Mesothelial cell of epicardium (in vitro differentiated cells): ENCODE results near the gene HDAC4. TPM values are rescaled to one million over a fixed set of nuclear protein-coding genes. Genes with fewer than 3 reads are reported as not detected.

Source experiments
- DNase-seq, 2 experiments: peaks; one replicate each; pipeline ENCODE4 v3.0.0; 2021; ENCODE audit warnings: low spot score in 2 of 2; ENCODE audit not compliant: unreplicated experiment in 2 of 2
- H3K27ac Mint-ChIP-seq: 2 replicates; pipeline ENCODE4 v1.8.0; 2021; ENCODE audit warnings: mixed read lengths
- H3K27me3 Mint-ChIP-seq: 2 replicates; pipeline ENCODE4 v1.8.0; 2021; ENCODE audit warnings: low read depth, mixed read lengths
- H3K36me3 Mint-ChIP-seq: 2 replicates; pipeline ENCODE4 v1.8.0; 2021; ENCODE audit warnings: mixed read lengths
- H3K4me1 Mint-ChIP-seq: 2 replicates; pipeline ENCODE4 v1.8.0; 2021; ENCODE audit warnings: mixed read lengths
- H3K4me3 Mint-ChIP-seq: 2 replicates; pipeline ENCODE4 v1.8.0; 2021; ENCODE audit warnings: mild to moderate bottlenecking, moderate library complexity, mixed read lengths
- H3K9me3 Mint-ChIP-seq: 2 replicates; pipeline ENCODE4 v1.8.0; 2021; ENCODE audit warnings: mixed read lengths
- total RNA-seq: library from RNA; stranded (reverse); gene quantifications from 3 replicates; pipeline ENCODE4 v1.2.1, GENCODE V29; 2021
- TF ChIP-seq, protein P1 (sequence below): fragments of 200-600 bp; sonication (generic); IDR thresholded peaks from one replicate; pipeline ENCODE4 v1.5.0; 2021; ENCODE audit warnings: antibody characterized with exemption; ENCODE audit not compliant: unreplicated experiment

The HDAC4 gene
- total RNA-seq, 1 donor from 2014 or later, result 59.2 TPM

DNA sequence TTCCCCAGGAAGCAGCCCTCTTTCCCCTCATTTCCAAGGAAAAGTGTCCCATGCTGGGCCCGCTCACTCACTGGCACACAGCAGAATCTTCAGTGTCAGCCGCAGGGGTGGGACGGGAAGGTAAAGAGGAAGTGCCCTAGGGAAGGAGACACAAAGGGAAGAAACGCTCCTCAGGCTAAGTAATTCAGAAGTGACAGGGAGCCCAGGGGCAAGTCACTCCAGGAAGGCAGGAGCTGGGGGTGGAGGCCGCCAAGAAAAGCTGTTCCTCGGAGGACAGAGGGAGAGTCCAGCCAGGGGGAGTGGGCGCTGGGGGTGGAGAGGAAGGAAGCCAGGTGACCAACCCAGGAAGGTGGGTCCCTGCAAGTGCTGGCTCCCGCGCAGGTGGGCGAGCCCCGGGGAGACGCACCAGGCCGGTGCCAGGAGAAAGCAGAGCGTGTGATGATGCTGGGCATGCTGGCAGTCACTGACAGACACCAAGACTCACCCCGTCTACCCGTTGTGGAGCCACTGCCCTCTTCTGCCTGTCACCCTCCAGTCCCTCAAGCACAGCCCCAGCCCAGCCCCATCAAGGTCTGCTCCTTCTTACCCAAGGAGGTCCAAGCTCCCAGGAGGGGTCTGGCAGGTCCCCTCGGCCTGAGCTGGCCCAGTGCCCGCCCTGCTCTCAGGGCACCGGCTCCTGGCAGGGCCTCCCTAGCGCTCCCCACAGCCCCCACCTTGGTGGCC, 21.7 kb downstream of the HDAC4 start:
- Mint-ChIP-seq H3K27ac (no peak overlapping the region), H3K27me3 (no peaks in the 10 kb centered on the region), H3K4me1 (peaks cover 4% of the 10 kb centered on the region), H3K4me3 (no peak overlapping the region), H3K36me3 (peaks cover 3% of the 10 kb centered on the region), H3K9me3 (no peaks in the 10 kb centered on the region)
- TF ChIP-seq, protein P1, sequence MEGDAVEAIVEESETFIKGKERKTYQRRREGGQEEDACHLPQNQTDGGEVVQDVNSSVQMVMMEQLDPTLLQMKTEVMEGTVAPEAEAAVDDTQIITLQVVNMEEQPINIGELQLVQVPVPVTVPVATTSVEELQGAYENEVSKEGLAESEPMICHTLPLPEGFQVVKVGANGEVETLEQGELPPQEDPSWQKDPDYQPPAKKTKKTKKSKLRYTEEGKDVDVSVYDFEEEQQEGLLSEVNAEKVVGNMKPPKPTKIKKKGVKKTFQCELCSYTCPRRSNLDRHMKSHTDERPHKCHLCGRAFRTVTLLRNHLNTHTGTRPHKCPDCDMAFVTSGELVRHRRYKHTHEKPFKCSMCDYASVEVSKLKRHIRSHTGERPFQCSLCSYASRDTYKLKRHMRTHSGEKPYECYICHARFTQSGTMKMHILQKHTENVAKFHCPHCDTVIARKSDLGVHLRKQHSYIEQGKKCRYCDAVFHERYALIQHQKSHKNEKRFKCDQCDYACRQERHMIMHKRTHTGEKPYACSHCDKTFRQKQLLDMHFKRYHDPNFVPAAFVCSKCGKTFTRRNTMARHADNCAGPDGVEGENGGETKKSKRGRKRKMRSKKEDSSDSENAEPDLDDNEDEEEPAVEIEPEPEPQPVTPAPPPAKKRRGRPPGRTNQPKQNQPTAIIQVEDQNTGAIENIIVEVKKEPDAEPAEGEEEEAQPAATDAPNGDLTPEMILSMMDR, result no peak
- DNase-seq, result no peak

DNA sequence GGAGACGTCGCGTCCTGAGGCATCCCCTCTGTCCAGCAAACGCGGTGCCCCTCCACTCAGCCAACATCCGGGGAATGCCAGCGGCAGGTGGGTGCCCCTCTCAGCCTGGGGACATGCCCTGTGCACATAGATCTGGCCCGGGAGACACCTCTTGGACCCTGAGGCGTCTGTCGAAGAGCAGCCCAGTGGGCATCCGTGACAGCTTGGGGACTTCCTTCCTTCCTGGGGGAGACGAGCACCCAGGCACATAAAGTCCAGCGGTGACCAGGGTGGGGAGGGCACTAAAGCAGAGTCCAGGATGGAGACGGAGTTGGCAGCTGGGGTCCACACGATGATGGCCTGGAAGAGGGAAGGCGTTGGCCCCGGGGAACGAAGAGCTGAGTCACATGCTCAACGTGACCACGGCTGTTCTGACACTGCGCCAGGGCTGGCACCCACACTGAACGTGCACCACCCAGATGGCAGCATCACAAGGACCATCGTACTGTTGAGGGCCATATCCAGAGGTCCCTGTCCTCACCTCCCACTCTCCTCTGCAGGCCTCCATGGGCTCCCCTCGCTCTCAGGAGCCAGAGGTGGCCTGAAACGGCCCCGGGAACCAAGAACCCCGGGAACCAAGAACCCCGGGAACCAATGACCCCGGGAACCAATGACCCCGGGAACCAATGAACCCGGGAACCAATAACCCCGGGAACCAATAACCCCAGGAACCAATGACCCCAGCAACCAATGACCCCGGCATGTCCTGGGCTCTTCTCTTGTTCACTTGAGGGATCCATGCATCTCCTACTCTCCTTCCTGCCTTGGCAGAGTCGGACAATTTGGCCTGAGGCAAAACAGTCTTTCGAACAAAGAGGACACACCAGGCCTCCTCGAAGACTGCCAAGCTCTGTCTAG, 22.6 kb downstream of the HDAC4 start:
- Mint-ChIP-seq H3K36me3 (no peaks in the 10 kb centered on the region), H3K27me3 (no peaks in the 10 kb centered on the region), H3K4me3 (no peak overlapping the region), H3K9me3 (no peaks in the 10 kb centered on the region), H3K27ac (no peak overlapping the region), H3K4me1 (peaks cover 4% of the 10 kb centered on the region)
- TF ChIP-seq, protein P1, result no peak
- DNase-seq, result no peak

DNA sequence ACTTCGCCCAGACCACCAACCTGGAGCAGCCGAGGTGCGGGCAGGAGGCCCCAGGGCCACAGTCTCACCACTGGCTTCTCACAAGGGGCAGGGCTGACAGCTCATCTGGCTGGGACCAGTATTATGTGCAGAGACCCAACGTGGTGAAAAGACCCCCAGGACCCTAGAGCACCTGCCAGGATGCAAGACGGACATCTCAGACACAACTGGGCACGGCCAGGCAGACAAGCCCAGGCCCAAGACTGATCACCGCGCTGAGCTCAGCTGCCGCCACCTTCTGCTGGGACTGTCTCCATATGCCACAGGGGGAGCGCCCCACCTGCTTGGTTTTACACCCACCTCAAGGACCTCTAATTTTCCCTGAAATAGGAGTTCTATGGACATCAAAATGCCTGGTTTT, 23.2 kb downstream of the HDAC4 start:
- no peaks in the 10 kb centered on the region for H3K36me3 Mint-ChIP-seq

DNA sequence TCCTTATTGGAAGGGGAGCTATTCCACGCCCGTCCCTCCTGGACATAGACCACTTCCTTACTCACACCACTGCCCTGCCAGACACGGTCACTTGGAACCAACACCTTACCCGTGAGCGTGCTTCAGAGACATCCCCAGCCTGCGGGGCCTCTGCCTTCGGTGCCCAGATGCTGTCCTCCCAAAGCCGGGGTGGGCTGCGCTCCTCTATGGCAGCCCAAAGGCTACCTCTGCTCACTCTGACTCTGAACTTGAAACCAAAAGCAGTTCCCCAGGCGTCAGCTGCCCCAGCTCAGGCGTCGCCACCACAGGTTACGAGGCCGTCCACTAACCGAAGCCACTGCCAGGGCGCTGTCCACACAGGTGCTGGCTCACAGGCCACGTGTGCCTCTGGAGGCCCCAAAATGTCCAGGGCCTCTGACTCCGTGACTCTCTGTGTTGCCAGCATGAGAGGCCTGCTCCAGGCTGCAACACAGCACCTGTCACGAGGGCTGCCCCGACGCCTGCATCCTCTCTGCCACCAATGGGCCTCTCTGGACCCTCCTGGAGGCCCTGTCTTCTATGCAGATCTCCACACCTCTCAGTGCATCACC, 23.8 kb downstream of the HDAC4 start:
- Mint-ChIP-seq H3K9me3 (no peaks in the 10 kb centered on the region), H3K4me1 (peaks cover 4% of the 10 kb centered on the region), H3K4me3 (no peak overlapping the region), H3K36me3 (no peaks in the 10 kb centered on the region), H3K27me3 (no peaks in the 10 kb centered on the region), H3K27ac (no peak overlapping the region)
- DNase-seq, result no peak
- TF ChIP-seq, protein P1, result no peak

More for the DNA sequence above, 23.2 kb downstream of the HDAC4 start:
- Mint-ChIP-seq H3K9me3 (no peaks in the 10 kb centered on the region), H3K27me3 (no peaks in the 10 kb centered on the region), H3K4me1 (peaks cover 4% of the 10 kb centered on the region), H3K4me3 (no peak overlapping the region), H3K27ac (no peak overlapping the region)
- DNase-seq, result no peak
- TF ChIP-seq, protein P1, result no peak

DNA sequence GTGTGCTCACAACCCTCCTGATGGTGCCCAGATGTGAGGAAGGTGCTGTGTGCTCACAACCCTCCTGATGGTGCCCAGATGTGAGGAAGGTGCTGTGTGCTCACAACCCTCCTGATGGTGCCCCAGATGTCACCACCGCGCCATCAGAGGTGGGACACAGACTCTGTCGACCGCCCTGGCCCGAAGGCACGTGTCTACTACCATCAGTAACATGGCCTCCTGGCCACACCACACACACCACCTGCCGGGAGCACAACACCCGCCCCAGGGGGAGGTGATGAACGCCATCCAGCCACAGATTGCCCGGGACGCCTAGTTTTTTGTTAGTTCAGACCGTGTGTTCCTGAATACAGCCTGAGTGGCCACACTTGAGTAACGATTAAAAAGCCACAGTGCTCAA, 24.5 kb downstream of the HDAC4 start:
- H3K4me3 Mint-ChIP-seq, result no peak overlapping the region
- H3K27me3 Mint-ChIP-seq, result no peaks in the 10 kb centered on the region
- H3K27ac Mint-ChIP-seq, result no peak overlapping the region
- no peak for DNase-seq
- H3K9me3 Mint-ChIP-seq, result no peaks in the 10 kb centered on the region
- peaks cover 4% of the 10 kb centered on the region for H3K4me1 Mint-ChIP-seq
- TF ChIP-seq, protein P1, result no peak
- no peaks in the 10 kb centered on the region for H3K36me3 Mint-ChIP-seq
